Coronary artery (tissue), 2 donors: ENCODE measurements around the gene LOXL1.
"Not testable (repeated sequence)": the region's sequence is repeated elsewhere in the genome, so short reads cannot be mapped to it uniquely, and the experiment has no call there.

Source experiments
- DNase-seq: peaks from one replicate; pipeline ENCODE4 v3.0.0-alpha.2; 2017; ENCODE audit warnings: low spot score
- H3K27ac ChIP-seq, 2 donors: fragments of 200-600 bp; sonication (generic); one replicate each; pipeline ENCODE4 v1.5.1; 2016 to 2019
- H3K4me3 ChIP-seq: fragments of 200-600 bp; sonication (generic); 2 replicates; pipeline ENCODE4 v1.5.1; 2016; ENCODE audit warnings: mild to moderate bottlenecking, moderate library complexity
- CTCF ChIP-seq: fragments of 200-600 bp; sonication (generic); IDR thresholded peaks from one replicate; pipeline ENCODE4 v1.5.1; 2019; ENCODE audit warnings: antibody characterized with exemption

The LOXL1 gene

GRCh38 chr15:73972984-73973682 is 46.9 kb downstream of the LOXL1 start:
- Histone ChIP-seq H3K27ac (no peak overlapping the region), H3K4me3 (peak overlapping the region; percentile 61)
- peak; percentile 87 for TF ChIP-seq CTCF
- no peak for DNase-seq

GRCh38 chr15:73973683-73974200 is 47.5 kb downstream of the LOXL1 start:
- DNase-seq, H3K27ac ChIP-seq: not testable (repeated sequence)
- peak overlapping the region; percentile 61 for H3K4me3 ChIP-seq

- not testable (repeated sequence) for H3K4me3 ChIP-seq, H3K27ac ChIP-seq, DNase-seq
These were observed 49.3 kb downstream of the LOXL1 start for GRCh38 chr15:73975440-73976125.

- no peak for TF ChIP-seq CTCF
- DNase-seq = no peak
- no peak overlapping the region for H3K27ac ChIP-seq
- no peak overlapping the region for H3K4me3 ChIP-seq
These were observed 52.6 kb downstream of the LOXL1 start for GRCh38 chr15:73978896-73979295.

GRCh38 chr15:73979636-73980035 is 53.4 kb downstream of the LOXL1 start:
- Histone ChIP-seq H3K4me3 (no peak overlapping the region), H3K27ac (no peak overlapping the region)
- no peak for TF ChIP-seq CTCF
- DNase-seq = no peak

GRCh38 chr15:73981761-73982221 is 55.5 kb downstream of the LOXL1 start:
- peak overlapping the region; percentile 71 to 94 for H3K27ac ChIP-seq
- no peak for TF ChIP-seq CTCF
- no peak for DNase-seq
- H3K4me3 ChIP-seq = peak overlapping the region; percentile 45

- peak; percentile 93 for DNase-seq
- TF ChIP-seq CTCF = no peak
- peak overlapping the region; percentile 45 for H3K4me3 ChIP-seq
- peak overlapping the region; percentile 71 to 94 for H3K27ac ChIP-seq
These were observed 56.1 kb downstream of the LOXL1 start for GRCh38 chr15:73982222-73982962.
